ENCODE measurements around the gene SLC4A1. TPM values are rescaled to one million over a fixed set of nuclear protein-coding genes. Genes with fewer than 3 reads are reported as not detected.

The SLC4A1 gene
- total RNA-seq, 4 donors from 2014 or later, result 0.08 to 0.54 (median 0.45) TPM; not detected in 1

- Histone ChIP-seq H3K36me3 (no peaks in the 10 kb centered on the region), H3K4me1 (no peaks in the 10 kb centered on the region), H3K27me3 (peaks cover 12% of the 10 kb centered on the region), H3K4me3 (no peak overlapping the region), H3K27ac (no peak overlapping the region), H3K9me3 (no peaks in the 10 kb centered on the region)
- ATAC-seq, result no peak
- TF ChIP-seq POLR2A (IDR thresholded peaks at IDR 0.05) (no peak), CTCF (IDR thresholded peaks at IDR 0.05) (no peak), EP300 (IDR thresholded peaks at IDR 0.05) (no peak), POLR2AphosphoS5 (IDR thresholded peaks at IDR 0.05) (no peak)
- 20 to 36% methylated on average over 1 to 3 of the region's 10 CpGs for WGBS, 2 donors (ENCODE audit: low coverage in 1 of 2)
These were observed 13.4 kb downstream of the SLC4A1 start for GRCh38 chr17:44254361-44255095.

- peaks cover 12% of the 10 kb centered on the region for H3K27me3 ChIP-seq
- TF ChIP-seq EP300 (IDR thresholded peaks at IDR 0.05) (no peak), POLR2AphosphoS5 (IDR thresholded peaks at IDR 0.05) (no peak), POLR2A (IDR thresholded peaks at IDR 0.05) (no peak), CTCF (IDR thresholded peaks at IDR 0.05) (no peak)
- no peaks in the 10 kb centered on the region for H3K36me3 ChIP-seq
- no peak overlapping the region for H3K4me3 ChIP-seq
- 72 to 92% methylated on average over 5 to 7 of the region's 14 CpGs for WGBS, 2 donors (ENCODE audit: low coverage in 1 of 2)
- no peak overlapping the region for H3K27ac ChIP-seq
- H3K4me1 ChIP-seq, result peaks cover 0 to 2% (median under 1%) of the 10 kb centered on the region in 3 donors
- no peak for ATAC-seq
- no peaks in the 10 kb centered on the region for H3K9me3 ChIP-seq
These were observed 14.9 kb downstream of the SLC4A1 start for GRCh38 chr17:44253006-44253405.

- Histone ChIP-seq H3K4me3 (no peak overlapping the region), H3K36me3 (no peaks in the 10 kb centered on the region), H3K4me1 (peaks cover 0 to 17% (median 14%) of the 10 kb centered on the region in 3 donors), H3K9me3 (no peaks in the 10 kb centered on the region), H3K27me3 (peaks cover 12% of the 10 kb centered on the region), H3K27ac (no peak overlapping the region)
- TF ChIP-seq EP300 (IDR thresholded peaks at IDR 0.05), result no peak
- no peak for TF ChIP-seq CTCF (IDR thresholded peaks at IDR 0.05)
- no peak for TF ChIP-seq POLR2A (IDR thresholded peaks at IDR 0.05)
- TF ChIP-seq POLR2AphosphoS5 (IDR thresholded peaks at IDR 0.05), result no peak
- 90% methylated on average over 2 of the region's 17 CpGs; no CpG with 5 or more reads in 1 of the 2 donors for WGBS, 2 donors (ENCODE audit: low coverage in 1 of 2)
- no peak for ATAC-seq
These were observed 16.9 kb downstream of the SLC4A1 start for GRCh38 chr17:44251062-44251461.

- Histone ChIP-seq H3K36me3 (no peaks in the 10 kb centered on the region), H3K27me3 (no peaks in the 10 kb centered on the region), H3K9me3 (no peaks in the 10 kb centered on the region), H3K4me3 (no peak overlapping the region), H3K27ac (no peak overlapping the region), H3K4me1 (peaks cover 0 to 17% (median 17%) of the 10 kb centered on the region in 3 donors)
- TF ChIP-seq POLR2AphosphoS5 (IDR thresholded peaks at IDR 0.05), result no peak
- TF ChIP-seq EP300 (IDR thresholded peaks at IDR 0.05), result no peak
- TF ChIP-seq POLR2A (IDR thresholded peaks at IDR 0.05), result no peak
- TF ChIP-seq CTCF (IDR thresholded peaks at IDR 0.05), result no peak
- 77 to 92% methylated on average over 4 to 7 of the region's 9 CpGs for WGBS, 2 donors (ENCODE audit: low coverage in 1 of 2)
- ATAC-seq, result no peak
These were observed 18.3 kb downstream of the SLC4A1 start for GRCh38 chr17:44249501-44250246.
